ENCODE data around the gene PRPSAP1.

The PRPSAP1 gene

GRCh38 chr17:76385892-76386786 is 32.4 kb upstream of the PRPSAP1 start:
- no peaks in the 10 kb centered on the region for H3K9me3 Mint-ChIP-seq
- peaks cover 14% of the 10 kb centered on the region for H3K27me3 Mint-ChIP-seq
- peaks cover 41% of the 10 kb centered on the region for H3K4me1 Mint-ChIP-seq
- peak overlapping the region; percentile 80 for H3K4me3 Mint-ChIP-seq
- peak; percentile 39 for ATAC-seq
- DNase-seq, result peak; percentile 87 to 88
- H3K27ac Mint-ChIP-seq, result peak overlapping the region in 1 of 2 donors; percentile 59

DNA sequence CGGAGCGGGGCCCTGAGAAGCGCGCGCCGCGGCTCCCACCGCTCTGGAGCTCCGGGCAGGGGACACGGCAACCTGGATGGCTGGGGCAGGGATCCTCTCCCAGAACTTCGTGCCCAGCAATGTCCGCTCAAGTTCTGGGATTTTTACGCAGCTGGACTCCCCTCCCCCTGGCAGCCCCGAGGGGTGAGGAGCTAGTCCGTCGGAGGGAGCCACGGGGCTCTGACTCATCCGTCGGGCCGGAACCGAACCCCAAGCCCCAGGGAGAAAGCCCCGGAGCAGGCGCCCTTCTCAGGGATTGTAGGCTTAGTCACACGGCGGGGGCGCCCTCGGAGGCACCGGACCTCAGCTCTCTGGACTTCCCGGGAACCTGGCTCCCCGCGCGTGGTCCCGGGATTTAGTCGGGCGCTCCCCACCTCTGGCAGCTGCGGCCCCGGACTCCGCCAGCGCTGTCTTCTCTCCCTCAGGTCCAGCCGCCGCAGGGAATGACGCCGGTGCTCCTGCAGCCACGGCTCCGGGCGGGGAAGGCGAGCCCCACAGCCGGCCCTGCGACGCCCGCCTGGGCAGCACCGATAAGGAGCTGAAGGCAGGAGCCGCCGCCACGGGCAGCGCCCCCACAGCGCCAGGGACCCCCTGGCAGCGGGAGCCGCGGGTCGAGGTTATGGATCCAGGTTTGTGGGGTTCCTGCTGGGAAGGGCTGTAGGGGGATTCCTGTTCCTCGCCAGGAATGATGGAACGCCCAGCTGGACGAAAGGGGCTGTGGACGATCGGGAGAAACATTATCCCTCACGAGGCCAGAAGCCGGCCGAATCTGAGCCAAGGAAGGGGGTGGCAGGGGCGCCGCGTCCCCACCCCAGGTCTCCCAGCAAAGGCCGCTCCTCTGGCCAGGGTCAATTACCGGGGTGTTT is 31.5 kb upstream of the PRPSAP1 start:
- H3K27me3 Mint-ChIP-seq, result peaks cover 20% of the 10 kb centered on the region
- no peak overlapping the region for H3K27ac Mint-ChIP-seq
- peak overlapping the region; percentile 80 for H3K4me3 Mint-ChIP-seq
- H3K9me3 Mint-ChIP-seq, result no peaks in the 10 kb centered on the region
- DNase-seq (peak in 1 of 2 donors; percentile 51), ATAC-seq (no peak)
- peaks cover 41% of the 10 kb centered on the region for H3K4me1 Mint-ChIP-seq

- Mint-ChIP-seq H3K9me3 (no peaks in the 10 kb centered on the region), H3K27ac (peak within 1 kb of the TSS; percentile 87 to 95), H3K4me1 (peaks cover 41% of the 10 kb centered on the region), H3K4me3 (peak within 1 kb of the TSS; percentile 95 to 98), H3K27me3 (peaks cover 20% of the 10 kb centered on the region)
- DNase-seq (peak; percentile 78 to 81), ATAC-seq (peak; percentile 75)
Measured at GRCh38 chr17:76384222-76384986, 30.7 kb upstream of the PRPSAP1 start, which contains the start of gene SPHK1. Gene SPHK1 (plus strand): TSS chr17:76384609. CDS start chr17:76385645, 1,036 bp downstream.

GRCh38 chr17:76383546-76384221 is 30.0 kb upstream of the PRPSAP1 start:
- Mint-ChIP-seq H3K27ac (peak overlapping the region; percentile 87 to 95), H3K4me1 (peaks cover 37% of the 10 kb centered on the region), H3K4me3 (peak overlapping the region; percentile 95 to 98), H3K9me3 (no peaks in the 10 kb centered on the region), H3K27me3 (peaks cover 20% of the 10 kb centered on the region)
- DNase-seq (peak; percentile 71 to 74), ATAC-seq (peak; percentile 54)

DNA sequence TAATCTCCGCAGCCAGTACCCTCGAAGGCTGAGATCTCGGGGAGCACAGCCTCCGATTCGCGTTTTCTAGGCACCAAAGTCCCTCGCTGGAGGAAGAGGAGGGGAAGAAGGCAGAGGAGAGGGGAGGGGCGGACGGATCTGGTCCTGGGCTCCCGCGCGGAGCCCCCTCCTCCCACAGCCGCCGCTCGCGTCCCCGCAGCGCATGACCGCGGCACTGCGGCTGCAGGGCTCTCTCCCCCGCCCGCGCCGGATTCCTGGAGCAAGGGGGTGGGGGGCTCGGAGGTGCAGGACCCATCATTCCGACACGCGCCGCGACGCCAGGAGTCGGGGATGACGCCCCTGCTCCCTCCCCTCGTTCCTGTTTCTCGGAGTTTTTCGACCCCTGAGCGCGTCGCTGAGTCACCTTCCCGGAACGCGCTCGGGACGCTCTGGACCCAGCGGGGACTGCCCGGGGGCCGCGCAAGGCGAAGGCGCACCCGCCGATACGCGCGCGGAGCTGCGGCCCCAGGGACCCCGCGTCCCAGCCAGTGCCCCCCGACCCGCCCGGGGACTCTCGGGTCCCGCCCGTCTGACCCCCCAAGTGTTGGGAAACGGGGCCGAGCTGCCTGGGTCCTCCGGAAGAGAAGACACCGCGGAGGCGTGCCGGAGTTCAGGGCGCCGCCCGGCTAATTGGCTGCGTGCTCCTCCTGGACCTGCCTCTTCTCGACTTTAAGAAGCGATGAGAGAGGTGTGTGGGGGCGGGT is 29.3 kb upstream of the PRPSAP1 start:
- no peaks in the 10 kb centered on the region for H3K9me3 Mint-ChIP-seq
- H3K4me1 Mint-ChIP-seq, result peaks cover 37% of the 10 kb centered on the region
- peaks cover 20% of the 10 kb centered on the region for H3K27me3 Mint-ChIP-seq
- peak overlapping the region; percentile 71 to 72 for H3K27ac Mint-ChIP-seq
- DNase-seq (peak; percentile 77 to 80), ATAC-seq (peak; percentile 73)
- H3K4me3 Mint-ChIP-seq, result peak overlapping the region; percentile 95 to 98

DNA sequence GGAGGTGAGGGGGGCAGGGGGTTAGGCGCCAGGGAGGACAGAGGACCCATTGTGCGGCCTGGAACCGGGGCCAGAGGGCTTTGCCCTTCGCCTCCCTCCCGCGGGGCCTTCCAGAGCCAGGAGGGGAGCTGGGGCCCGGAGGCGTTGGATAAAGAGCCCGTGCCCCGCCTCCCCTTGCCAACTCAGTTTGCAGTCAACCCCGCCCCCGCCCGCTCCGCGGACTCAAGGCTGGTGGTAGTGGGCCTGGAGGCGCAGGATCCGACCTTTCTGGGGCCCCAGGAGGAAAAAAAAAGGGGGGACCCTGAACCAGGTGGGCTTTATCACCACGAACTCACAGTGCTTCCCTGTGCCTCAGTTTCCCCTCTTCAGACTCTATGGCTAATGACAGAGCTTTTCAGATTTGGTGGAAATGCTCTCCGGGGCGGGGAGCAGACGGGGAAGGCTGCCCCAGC is 28.7 kb upstream of the PRPSAP1 start:
- Mint-ChIP-seq H3K4me3 (peak overlapping the region; percentile 95 to 98), H3K9me3 (no peaks in the 10 kb centered on the region), H3K4me1 (peaks cover 36% of the 10 kb centered on the region), H3K27me3 (peaks cover 20% of the 10 kb centered on the region), H3K27ac (peak overlapping the region; percentile 71 to 72)
- DNase-seq (peak in 1 of 2 donors; percentile 24), ATAC-seq (no peak)

- no peak for ATAC-seq
- H3K4me3 Mint-ChIP-seq, result peak overlapping the region in 1 of 2 donors; percentile 95
- no peaks in the 10 kb centered on the region for H3K9me3 Mint-ChIP-seq
- DNase-seq, result no peak
- peaks cover 31% of the 10 kb centered on the region for H3K4me1 Mint-ChIP-seq
- no peak overlapping the region for H3K27ac Mint-ChIP-seq
- H3K27me3 Mint-ChIP-seq, result peaks cover 20% of the 10 kb centered on the region
Measured at GRCh38 chr17:76381633-76382350, 28.1 kb upstream of the PRPSAP1 start.

GRCh38 chr17:76379646-76380376 is 26.1 kb upstream of the PRPSAP1 start:
- peaks cover 20% of the 10 kb centered on the region for H3K27me3 Mint-ChIP-seq
- ATAC-seq, result no peak
- H3K4me1 Mint-ChIP-seq, result peaks cover 12% of the 10 kb centered on the region
- H3K4me3 Mint-ChIP-seq, result no peak overlapping the region
- DNase-seq, result no peak
- H3K9me3 Mint-ChIP-seq, result no peaks in the 10 kb centered on the region
- no peak overlapping the region for H3K27ac Mint-ChIP-seq

DNA sequence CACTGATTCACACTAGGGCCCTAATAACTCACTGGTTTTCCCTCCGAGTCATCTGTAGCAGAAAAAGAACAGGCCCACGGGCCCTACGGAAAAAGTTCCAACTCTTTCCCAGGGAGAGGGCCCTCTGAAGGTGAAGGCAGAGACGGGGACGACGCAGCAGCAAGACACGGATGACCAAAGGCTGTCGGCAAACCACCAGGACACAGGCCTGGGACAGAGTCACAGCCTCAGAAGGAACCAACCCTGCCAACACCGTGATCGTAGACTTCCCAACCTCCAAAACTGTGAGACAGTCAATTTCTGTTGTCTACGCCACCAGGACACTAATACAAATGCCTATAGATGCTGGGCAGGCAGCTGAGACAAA is 25.5 kb upstream of the PRPSAP1 start:
- no peak overlapping the region for H3K27ac Mint-ChIP-seq
- peaks cover 12% of the 10 kb centered on the region for H3K4me1 Mint-ChIP-seq
- H3K9me3 Mint-ChIP-seq, result no peaks in the 10 kb centered on the region
- ATAC-seq (no peak), DNase-seq (no peak)
- H3K4me3 Mint-ChIP-seq, result no peak overlapping the region
- peaks cover 20% of the 10 kb centered on the region for H3K27me3 Mint-ChIP-seq

- no peaks in the 10 kb centered on the region for H3K9me3 Mint-ChIP-seq
- H3K27ac Mint-ChIP-seq, result no peak overlapping the region
- H3K4me1 Mint-ChIP-seq, result peaks cover 9% of the 10 kb centered on the region
- no peak for ATAC-seq
- no peak overlapping the region for H3K4me3 Mint-ChIP-seq
- DNase-seq, result no peak
- H3K27me3 Mint-ChIP-seq, result peaks cover 20% of the 10 kb centered on the region
Measured at GRCh38 chr17:76378548-76379274, 25.0 kb upstream of the PRPSAP1 start.

DNA sequence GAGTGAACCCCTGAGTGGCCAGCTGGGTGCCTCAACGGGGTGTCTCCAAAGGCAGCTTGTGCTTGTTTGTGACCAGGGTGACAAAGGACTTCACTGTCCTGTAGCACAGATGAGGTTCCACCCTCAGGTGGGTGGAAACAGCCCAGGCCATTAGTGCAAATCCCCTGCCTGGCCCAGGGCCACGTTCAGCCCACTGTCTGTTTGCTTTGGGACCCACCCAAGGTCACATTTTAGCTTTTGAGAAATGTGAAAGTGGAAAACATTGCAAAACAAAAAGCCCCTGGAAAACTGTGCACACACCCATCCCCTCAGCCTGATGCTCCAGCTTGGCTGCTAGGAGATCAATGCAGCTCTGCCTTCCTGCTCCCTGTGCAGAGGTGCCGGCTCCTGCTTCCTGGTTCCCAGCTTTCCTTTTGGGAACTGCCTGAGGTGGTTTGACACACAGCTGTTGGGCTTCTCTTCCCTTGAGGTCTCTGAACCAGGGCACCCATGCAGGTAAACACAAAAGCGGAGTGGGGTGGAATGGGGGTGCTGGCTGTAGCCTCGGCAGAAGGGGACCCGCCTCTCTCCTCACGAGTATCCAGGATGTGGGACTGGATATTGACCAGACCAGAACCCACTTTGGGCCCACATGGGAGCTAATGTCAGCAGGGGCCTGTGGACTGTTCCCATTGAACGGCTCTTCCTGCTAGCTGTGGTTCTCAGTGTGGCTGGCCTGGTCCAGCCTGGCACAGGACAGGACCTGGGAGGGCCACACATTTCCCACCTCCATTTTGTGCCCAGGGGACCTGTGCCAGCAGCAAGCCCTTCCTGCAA is 22.8 kb upstream of the PRPSAP1 start:
- Mint-ChIP-seq H3K27me3 (peaks cover 9% of the 10 kb centered on the region), H3K27ac (no peak overlapping the region), H3K4me3 (no peak overlapping the region), H3K4me1 (no peaks in the 10 kb centered on the region), H3K9me3 (no peaks in the 10 kb centered on the region)
- ATAC-seq (no peak), DNase-seq (no peak)
